T-helper 2 cell treated with Interferon-gamma antibody and Interleukin-4, amounts not matched to agents 5 μg/mL and 100 μg/mL, for 36 hours (primary cell): ENCODE data around the gene PEAK1.

ENCODE experiments used
- DNase-seq: peaks from one replicate; pipeline ENCODE4 v3.0.0; 2021; ENCODE audit warnings: low spot score
- H3K27ac Mint-ChIP-seq: one replicate; pipeline ENCODE4 v1.8.0; 2021; ENCODE audit warnings: mild to moderate bottlenecking, mixed read lengths
- H3K27me3 Mint-ChIP-seq: one replicate; pipeline ENCODE4 v1.8.0; 2021; ENCODE audit warnings: low read depth, mixed read lengths
- H3K36me3 Mint-ChIP-seq: one replicate; pipeline ENCODE4 v1.8.0; 2021; ENCODE audit warnings: low read depth, mixed read lengths
- H3K4me1 Mint-ChIP-seq: one replicate; pipeline ENCODE4 v1.8.0; 2021; ENCODE audit warnings: low read depth, mixed read lengths
- H3K4me3 Mint-ChIP-seq: one replicate; pipeline ENCODE4 v1.8.0; 2022; ENCODE audit warnings: mild to moderate bottlenecking, moderate library complexity, mixed read lengths
- H3K9me3 Mint-ChIP-seq: one replicate; pipeline ENCODE4 v1.8.0; 2021; ENCODE audit warnings: mixed read lengths

Gene PEAK1

DNA sequence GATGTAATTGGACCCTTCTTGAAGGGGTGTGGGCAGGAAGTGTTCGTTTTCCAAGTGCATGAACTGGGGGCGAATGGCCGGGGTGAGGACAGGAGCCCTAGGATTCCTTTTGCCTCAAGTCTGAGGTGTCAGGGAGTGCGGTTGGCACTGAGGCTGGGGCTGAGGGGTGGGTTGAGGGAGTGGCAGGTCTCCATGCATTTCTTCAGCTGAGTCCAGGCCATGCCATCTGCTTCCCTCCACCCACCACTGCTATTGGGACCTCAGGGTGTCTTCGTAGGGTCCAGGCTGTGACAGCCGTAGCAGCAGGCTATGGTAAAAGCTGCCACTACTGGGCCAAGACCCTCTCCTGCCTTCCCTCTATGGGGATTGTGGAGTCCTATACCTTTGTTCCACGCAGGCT lies 323.4 kb downstream of the PEAK1 start:
- DNase-seq, result no peak
- Mint-ChIP-seq H3K27me3 (peaks cover 2% of the 10 kb centered on the region), H3K27ac (no peak overlapping the region), H3K36me3 (no peaks in the 10 kb centered on the region), H3K9me3 (no peaks in the 10 kb centered on the region), H3K4me3 (no peak overlapping the region), H3K4me1 (peaks cover 3% of the 10 kb centered on the region)

GRCh38 chr15:77096138-77096537 lies 323.8 kb downstream of the PEAK1 start:
- H3K4me1 Mint-ChIP-seq, result peaks cover 3% of the 10 kb centered on the region
- H3K9me3 Mint-ChIP-seq, result no peaks in the 10 kb centered on the region
- DNase-seq, result no peak
- H3K27ac Mint-ChIP-seq, result no peak overlapping the region
- peaks cover 2% of the 10 kb centered on the region for H3K27me3 Mint-ChIP-seq
- no peaks in the 10 kb centered on the region for H3K36me3 Mint-ChIP-seq
- H3K4me3 Mint-ChIP-seq, result no peak overlapping the region

DNA sequence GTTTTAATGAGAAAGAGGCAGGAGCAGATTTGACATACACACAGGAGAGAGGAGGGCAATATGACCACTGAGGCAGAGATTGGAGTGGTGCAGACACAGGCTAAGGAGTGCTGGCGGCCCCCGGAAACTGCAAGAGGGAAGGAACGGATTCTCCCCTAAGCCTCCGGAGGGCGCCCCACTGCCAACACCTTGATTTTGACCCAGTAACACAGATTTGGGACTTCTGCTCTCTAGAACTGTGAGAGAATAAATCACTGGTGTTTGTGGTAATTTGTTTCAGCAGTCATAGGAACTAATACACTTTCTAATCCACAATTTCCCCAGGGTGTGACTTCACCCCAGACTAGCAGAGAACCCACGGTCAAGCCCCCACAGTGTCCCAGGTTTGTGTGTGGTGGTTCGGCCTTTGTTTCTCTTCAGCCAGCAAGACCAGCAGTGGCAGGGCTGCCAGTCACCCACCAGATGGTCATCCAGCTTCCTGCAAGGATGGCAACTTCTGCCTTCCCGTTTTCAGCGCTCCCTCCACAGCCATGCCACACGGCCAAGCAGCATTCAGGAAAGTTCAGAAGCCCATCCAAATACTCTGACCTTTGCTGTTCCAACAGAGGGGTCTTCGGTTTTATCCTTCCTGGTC lies 325.4 kb downstream of the PEAK1 start:
- H3K4me3 Mint-ChIP-seq, result no peak overlapping the region
- DNase-seq, result no peak
- H3K36me3 Mint-ChIP-seq, result no peaks in the 10 kb centered on the region
- H3K27me3 Mint-ChIP-seq, result peaks cover 2% of the 10 kb centered on the region
- H3K4me1 Mint-ChIP-seq, result peaks cover 3% of the 10 kb centered on the region
- no peak overlapping the region for H3K27ac Mint-ChIP-seq
- no peaks in the 10 kb centered on the region for H3K9me3 Mint-ChIP-seq

DNA sequence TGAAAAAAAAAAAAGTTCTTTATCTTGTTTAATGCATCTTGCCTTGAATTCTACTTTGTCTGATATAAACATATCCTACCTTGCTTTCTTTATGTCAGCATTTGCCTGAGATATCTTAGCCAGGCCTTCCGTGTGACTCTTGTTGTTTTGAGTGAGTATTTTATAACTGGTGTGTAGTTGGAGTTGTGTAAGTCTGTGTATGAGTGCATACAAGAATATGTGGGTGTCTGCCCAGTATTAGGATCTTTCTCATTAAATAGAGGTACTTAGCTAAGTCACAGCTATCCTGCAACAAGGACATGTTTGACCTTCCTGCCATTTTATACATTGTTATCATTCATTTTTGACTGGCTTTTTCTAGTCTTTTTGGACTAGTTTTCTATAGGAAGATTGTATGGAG lies 326.5 kb downstream of the PEAK1 start:
- no peak overlapping the region for H3K27ac Mint-ChIP-seq
- no peak overlapping the region for H3K4me3 Mint-ChIP-seq
- no peaks in the 10 kb centered on the region for H3K36me3 Mint-ChIP-seq
- H3K27me3 Mint-ChIP-seq, result peaks cover 2% of the 10 kb centered on the region
- no peak for DNase-seq
- no peaks in the 10 kb centered on the region for H3K9me3 Mint-ChIP-seq
- H3K4me1 Mint-ChIP-seq, result peaks cover 3% of the 10 kb centered on the region

DNA sequence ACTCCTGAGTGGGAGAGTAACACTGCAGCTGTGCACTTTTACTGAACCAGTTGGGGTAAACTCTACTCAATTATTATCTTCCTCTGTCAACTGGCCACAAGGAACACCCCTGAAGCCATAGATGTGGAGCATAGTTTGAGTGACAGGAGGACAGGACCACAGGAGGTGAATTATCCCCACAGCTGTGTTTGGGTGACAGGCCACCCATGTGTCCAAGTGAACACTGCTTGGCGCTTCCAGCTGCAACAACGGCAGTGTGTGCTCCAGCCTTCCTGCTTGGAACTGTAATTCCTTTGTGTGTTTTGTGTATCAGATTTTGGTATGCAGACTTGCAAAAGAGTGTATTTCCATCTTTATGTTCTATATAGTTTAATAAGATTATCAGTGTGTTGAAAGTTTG lies 328.8 kb downstream of the PEAK1 start:
- H3K9me3 Mint-ChIP-seq, result no peaks in the 10 kb centered on the region
- H3K27ac Mint-ChIP-seq, result no peak overlapping the region
- no peaks in the 10 kb centered on the region for H3K36me3 Mint-ChIP-seq
- H3K4me3 Mint-ChIP-seq, result no peak overlapping the region
- H3K4me1 Mint-ChIP-seq, result peaks cover 3% of the 10 kb centered on the region
- no peak for DNase-seq
- H3K27me3 Mint-ChIP-seq, result peaks cover 2% of the 10 kb centered on the region

GRCh38 chr15:77087213-77087612 lies 332.7 kb downstream of the PEAK1 start:
- H3K27ac Mint-ChIP-seq, result no peak overlapping the region
- no peaks in the 10 kb centered on the region for H3K36me3 Mint-ChIP-seq
- H3K4me1 Mint-ChIP-seq, result peaks cover 20% of the 10 kb centered on the region
- no peaks in the 10 kb centered on the region for H3K9me3 Mint-ChIP-seq
- H3K4me3 Mint-ChIP-seq, result no peak overlapping the region
- DNase-seq, result no peak
- no peaks in the 10 kb centered on the region for H3K27me3 Mint-ChIP-seq

GRCh38 chr15:77085297-77085696 lies 334.6 kb downstream of the PEAK1 start:
- Mint-ChIP-seq H3K27ac (no peak overlapping the region), H3K4me3 (no peak overlapping the region), H3K36me3 (no peaks in the 10 kb centered on the region), H3K27me3 (no peaks in the 10 kb centered on the region), H3K9me3 (no peaks in the 10 kb centered on the region), H3K4me1 (peaks cover 25% of the 10 kb centered on the region)
- DNase-seq, result no peak

DNA sequence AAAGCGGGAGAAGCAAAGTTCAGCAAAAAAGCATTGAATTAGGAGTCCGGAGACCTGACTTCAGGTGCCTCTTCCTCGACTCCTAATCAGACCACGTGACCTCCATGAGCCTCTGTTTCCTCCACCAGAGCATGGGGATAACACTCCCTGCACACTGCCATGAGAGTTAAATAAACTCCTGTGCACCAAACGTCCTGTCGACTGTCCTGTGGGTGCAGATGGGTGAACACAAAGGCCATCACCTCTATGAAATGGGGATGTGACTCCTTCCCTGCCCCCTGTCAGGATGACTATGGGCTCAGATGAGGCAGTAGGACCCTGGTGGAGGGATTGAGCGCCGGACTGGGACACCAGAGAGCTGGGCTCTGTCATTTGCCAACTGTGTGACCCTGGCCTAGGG lies 335.5 kb downstream of the PEAK1 start:
- H3K27me3 Mint-ChIP-seq, result no peaks in the 10 kb centered on the region
- DNase-seq, result no peak
- H3K36me3 Mint-ChIP-seq, result no peaks in the 10 kb centered on the region
- H3K9me3 Mint-ChIP-seq, result no peaks in the 10 kb centered on the region
- peaks cover 25% of the 10 kb centered on the region for H3K4me1 Mint-ChIP-seq
- no peak overlapping the region for H3K4me3 Mint-ChIP-seq
- H3K27ac Mint-ChIP-seq, result no peak overlapping the region

- no peaks in the 10 kb centered on the region for H3K27me3 Mint-ChIP-seq
- H3K4me1 Mint-ChIP-seq, result peaks cover 25% of the 10 kb centered on the region
- H3K4me3 Mint-ChIP-seq, result peak overlapping the region; percentile 66
- H3K9me3 Mint-ChIP-seq, result no peaks in the 10 kb centered on the region
- DNase-seq, result peak; percentile 30
- H3K36me3 Mint-ChIP-seq, result no peaks in the 10 kb centered on the region
- H3K27ac Mint-ChIP-seq, result no peak overlapping the region
These were observed 336.3 kb downstream of the PEAK1 start for GRCh38 chr15:77083381-77084160.

DNA sequence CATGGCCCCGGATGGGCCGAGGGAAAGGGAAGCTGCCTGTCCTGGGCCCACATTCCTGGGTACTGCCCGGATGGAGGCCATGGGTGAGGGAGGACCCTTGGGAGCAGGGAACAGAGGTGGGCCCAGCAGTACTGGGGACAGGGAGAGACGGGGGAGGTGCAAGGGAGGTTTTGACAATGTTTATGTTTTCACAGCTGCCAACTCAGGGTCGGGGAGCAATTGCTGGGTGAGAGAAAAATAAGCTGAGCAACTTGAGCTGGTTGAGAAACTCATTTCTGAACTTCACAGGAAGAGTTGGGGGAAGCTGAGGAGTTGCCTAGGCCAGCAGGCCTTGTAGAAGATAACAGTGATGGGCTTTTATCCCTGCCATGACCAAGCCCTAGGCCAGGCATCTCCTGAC lies 337.9 kb downstream of the PEAK1 start:
- Mint-ChIP-seq H3K9me3 (no peaks in the 10 kb centered on the region), H3K4me1 (peaks cover 25% of the 10 kb centered on the region), H3K4me3 (no peak overlapping the region), H3K27me3 (no peaks in the 10 kb centered on the region), H3K36me3 (no peaks in the 10 kb centered on the region), H3K27ac (no peak overlapping the region)
- DNase-seq, result no peak

- H3K27me3 Mint-ChIP-seq, result peaks cover 14% of the 10 kb centered on the region
- no peak for DNase-seq
- no peaks in the 10 kb centered on the region for H3K36me3 Mint-ChIP-seq
- no peak overlapping the region for H3K27ac Mint-ChIP-seq
- no peak overlapping the region for H3K4me3 Mint-ChIP-seq
- peaks cover 4% of the 10 kb centered on the region for H3K4me1 Mint-ChIP-seq
- no peaks in the 10 kb centered on the region for H3K9me3 Mint-ChIP-seq
These were observed 343.5 kb downstream of the PEAK1 start for GRCh38 chr15:77076323-77076915.

GRCh38 chr15:77075528-77075927 lies 344.4 kb downstream of the PEAK1 start:
- H3K4me1 Mint-ChIP-seq, result peaks cover 8% of the 10 kb centered on the region
- peaks cover 14% of the 10 kb centered on the region for H3K27me3 Mint-ChIP-seq
- no peaks in the 10 kb centered on the region for H3K9me3 Mint-ChIP-seq
- DNase-seq, result no peak
- H3K36me3 Mint-ChIP-seq, result no peaks in the 10 kb centered on the region
- no peak overlapping the region for H3K4me3 Mint-ChIP-seq
- H3K27ac Mint-ChIP-seq, result no peak overlapping the region

DNA sequence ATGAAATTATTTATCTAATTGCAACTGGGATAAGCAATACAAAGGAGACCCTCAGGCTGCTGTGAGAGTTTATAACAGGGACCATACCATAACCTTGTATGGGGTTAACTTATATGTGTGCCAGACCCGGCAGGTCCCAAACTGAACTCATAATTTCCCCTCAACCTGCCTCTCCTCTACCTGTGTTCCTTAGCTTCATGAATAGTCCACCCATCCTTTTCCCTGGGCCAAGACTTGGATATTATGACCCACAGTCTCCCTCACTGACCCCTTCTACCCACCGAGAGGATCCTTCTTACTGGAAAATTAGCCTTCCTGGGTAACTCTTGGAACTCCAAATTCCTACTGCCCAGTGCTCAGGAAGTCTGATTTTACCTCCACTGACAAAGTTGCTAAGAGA lies 345.6 kb downstream of the PEAK1 start:
- no peak overlapping the region for H3K4me3 Mint-ChIP-seq

More for the DNA sequence above, 345.6 kb downstream of the PEAK1 start:
- no peaks in the 10 kb centered on the region for H3K9me3 Mint-ChIP-seq
- peaks cover 21% of the 10 kb centered on the region for H3K27me3 Mint-ChIP-seq
- no peak overlapping the region for H3K27ac Mint-ChIP-seq
- H3K36me3 Mint-ChIP-seq, result no peaks in the 10 kb centered on the region
- H3K4me1 Mint-ChIP-seq, result peaks cover 13% of the 10 kb centered on the region
- DNase-seq, result no peak
